Left lung (tissue), 10 donors: Measurements from ENCODE around the gene SPEM2. TPM values are rescaled to one million over a fixed set of nuclear protein-coding genes. Genes with fewer than 3 reads are reported as not detected.

Experiments used
- ATAC-seq: fragments of 200-7000 bp; cut with Tn5 transposase; one replicate; pipeline ENCODE4 v1.9.1; 2020; ENCODE audit warnings: moderate library complexity
- DNase-seq, 4 donors: peaks; one replicate each; pipeline ENCODE4 v3.0.0-alpha.2; 2013 to 2020
- H3K27ac ChIP-seq, 2 donors: fragments of 200-600 bp; sonication (generic) in 1 of 2; one replicate each; pipeline versions ENCODE4 v1.5.0 to v1.8.0; 2020 to 2021
- H3K27me3 ChIP-seq, 2 donors: fragments of 200-600 bp; sonication (generic) in 1 of 2; one replicate each; pipeline versions ENCODE4 v1.5.0 to v1.8.0; 2020 to 2021
- H3K36me3 ChIP-seq, 2 donors: fragments of 200-600 bp; sonication (generic) in 1 of 2; one replicate each; pipeline versions ENCODE4 v1.5.0 to v1.8.0; 2020 to 2021
- H3K4me1 ChIP-seq, 2 donors: fragments of 200-600 bp; one replicate each; pipeline ENCODE4 v1.8.0; 2021
- H3K4me3 ChIP-seq, 2 donors: fragments of 200-600 bp; sonication (generic) in 1 of 2; one replicate each; pipeline versions ENCODE4 v1.5.0 to v1.8.0; 2020 to 2021; ENCODE audit warnings: mild to moderate bottlenecking in 1 of 2
- H3K9me3 ChIP-seq, 2 donors: fragments of 200-600 bp; sonication (generic) in 1 of 2; one replicate each; pipeline versions ENCODE4 v1.5.0 to v1.8.0; 2020 to 2021
- intact Hi-C, 2 donors: fragments of 100-400 bp; cut with DNase I; formaldehyde crosslinking; loops; one replicate each; pipeline versions ENCODE4 v1.11.2 to v1.14.2; 2022
- polyA plus RNA-seq, 6 donors: library from polyadenylated mRNA; unstranded; fragments of 120-200 nt; gene quantifications; one replicate each; pipeline ENCODE4 v1.2.1, GENCODE V29; 2013; ENCODE audit not compliant: insufficient read length in 6 of 6
- total RNA-seq, 2 donors: library from RNA; stranded (reverse); fragmentation: NEBNext Ultra II Directional; extraction: Animal tissue kit (Norgen Biotek cat#: 25700); gene quantifications; one replicate each; pipeline ENCODE4 v1.2.1, GENCODE V29; 2021
- TF ChIP-seq, protein P1 (sequence below), 2 donors: fragments of 200-600 bp; sonication (generic) in 1 of 2; IDR thresholded peaks; one replicate each; pipeline versions ENCODE4 v1.5.0 to v1.8.0; 2021; ENCODE audit warnings: antibody characterized with exemption in 2 of 2
- donor health status: DM: no; HTN: yes; CAD: no.
- donor health status: DM: no; HTN: no; CAD: no.

SPEM2 gene
- total and polyA plus RNA-seq, 8 donors: not detected

DNA sequence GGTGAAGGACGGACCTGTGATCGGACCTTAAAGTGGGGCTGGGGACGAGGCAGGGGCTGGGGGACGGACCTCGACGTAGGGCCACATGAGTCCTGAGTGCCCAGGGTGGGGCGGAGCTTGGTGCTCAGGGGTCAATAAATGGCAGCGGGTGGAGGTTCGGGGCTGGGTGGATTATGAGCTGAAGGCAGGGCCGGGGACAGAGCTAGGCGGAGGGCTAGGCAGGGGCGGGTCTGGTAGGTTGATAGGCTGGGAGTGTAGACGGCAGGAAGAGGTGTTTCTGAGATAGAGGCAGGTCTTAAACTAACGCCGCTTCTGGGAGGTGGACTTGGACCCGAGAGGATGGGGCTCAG lies 20.2 kb downstream of the SPEM2 start:
- TF ChIP-seq, protein P1, sequence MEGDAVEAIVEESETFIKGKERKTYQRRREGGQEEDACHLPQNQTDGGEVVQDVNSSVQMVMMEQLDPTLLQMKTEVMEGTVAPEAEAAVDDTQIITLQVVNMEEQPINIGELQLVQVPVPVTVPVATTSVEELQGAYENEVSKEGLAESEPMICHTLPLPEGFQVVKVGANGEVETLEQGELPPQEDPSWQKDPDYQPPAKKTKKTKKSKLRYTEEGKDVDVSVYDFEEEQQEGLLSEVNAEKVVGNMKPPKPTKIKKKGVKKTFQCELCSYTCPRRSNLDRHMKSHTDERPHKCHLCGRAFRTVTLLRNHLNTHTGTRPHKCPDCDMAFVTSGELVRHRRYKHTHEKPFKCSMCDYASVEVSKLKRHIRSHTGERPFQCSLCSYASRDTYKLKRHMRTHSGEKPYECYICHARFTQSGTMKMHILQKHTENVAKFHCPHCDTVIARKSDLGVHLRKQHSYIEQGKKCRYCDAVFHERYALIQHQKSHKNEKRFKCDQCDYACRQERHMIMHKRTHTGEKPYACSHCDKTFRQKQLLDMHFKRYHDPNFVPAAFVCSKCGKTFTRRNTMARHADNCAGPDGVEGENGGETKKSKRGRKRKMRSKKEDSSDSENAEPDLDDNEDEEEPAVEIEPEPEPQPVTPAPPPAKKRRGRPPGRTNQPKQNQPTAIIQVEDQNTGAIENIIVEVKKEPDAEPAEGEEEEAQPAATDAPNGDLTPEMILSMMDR (IDR thresholded peaks at IDR 0.05): no peak
- H3K4me3 ChIP-seq: peak overlapping the region; percentile 33 to 50
- intact Hi-C loops: no loop called here
- no peaks in the 10 kb centered on the region for H3K9me3 ChIP-seq
- ATAC-seq (peak; percentile 63), DNase-seq (no peak)
- no peaks in the 10 kb centered on the region for H3K36me3 ChIP-seq
- peaks cover 9 to 71% of the 10 kb centered on the region in 2 donors for H3K27me3 ChIP-seq
- H3K27ac ChIP-seq: no peak overlapping the region
- peaks cover 5 to 20% of the 10 kb centered on the region in 2 donors for H3K4me1 ChIP-seq

DNA sequence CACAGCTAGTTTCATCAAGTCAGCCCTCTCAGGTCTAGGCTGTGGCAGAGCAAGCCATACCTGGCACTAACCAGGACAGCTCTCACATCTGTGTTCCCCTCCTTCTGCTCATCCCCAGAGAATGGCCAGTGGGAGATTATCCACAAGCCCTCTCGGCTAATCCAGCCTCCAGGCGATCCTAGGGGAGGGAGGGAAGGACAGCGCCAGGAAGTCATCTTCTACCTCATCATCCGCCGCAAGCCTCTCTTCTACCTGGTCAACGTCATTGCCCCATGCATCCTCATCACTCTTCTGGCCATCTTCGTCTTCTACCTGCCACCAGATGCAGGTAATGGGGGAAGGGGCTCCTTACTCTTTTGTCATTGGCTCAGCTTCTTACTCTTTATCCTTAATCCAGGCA lies 23.0 kb downstream of the SPEM2 start:
- Histone ChIP-seq H3K27ac (no peak overlapping the region), H3K36me3 (no peaks in the 10 kb centered on the region), H3K4me1 (peaks cover 3 to 18% of the 10 kb centered on the region in 2 donors), H3K9me3 (no peaks in the 10 kb centered on the region), H3K4me3 (no peak overlapping the region), H3K27me3 (peaks cover 8 to 48% of the 10 kb centered on the region in 2 donors)
- DNase-seq (no peak), ATAC-seq (no peak)
- intact Hi-C loops: no loop called here
- TF ChIP-seq, protein P1 (IDR thresholded peaks at IDR 0.05): no peak

DNA sequence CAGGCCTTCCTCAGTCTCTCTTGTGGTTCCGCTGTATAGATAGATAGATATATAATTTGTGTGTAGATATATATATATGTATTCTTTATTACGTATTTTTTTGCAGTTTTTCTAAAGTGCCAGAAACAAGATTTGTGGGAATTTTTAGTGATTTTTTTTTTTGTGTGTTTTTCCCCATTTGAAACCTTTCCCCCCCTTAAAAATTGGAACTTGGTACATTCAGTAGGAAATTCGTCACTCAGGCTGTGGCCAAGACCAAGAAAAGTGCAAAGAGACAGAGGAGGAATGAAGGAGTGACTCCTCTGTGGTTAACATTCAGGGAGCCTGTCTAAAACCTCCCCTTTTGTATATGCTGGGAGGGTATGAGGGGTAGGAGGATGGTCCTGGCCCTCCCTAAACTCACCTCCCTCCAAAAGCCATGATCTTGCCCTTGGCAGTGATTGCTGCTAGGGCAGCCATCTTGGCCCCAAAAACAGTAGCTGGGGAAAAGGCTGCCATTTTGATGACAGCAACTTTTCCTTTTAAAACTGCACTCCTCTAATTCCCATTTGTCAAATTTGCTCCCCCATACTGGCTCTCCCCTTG lies 34.6 kb downstream of the SPEM2 start:
- intact Hi-C loops: no loop called here
- H3K4me1 ChIP-seq: peaks cover 4 to 15% of the 10 kb centered on the region in 2 donors
- H3K36me3 ChIP-seq: peaks cover 4 to 27% of the 10 kb centered on the region in 2 donors
- no peaks in the 10 kb centered on the region for H3K27me3 ChIP-seq
- TF ChIP-seq, protein P1 (IDR thresholded peaks at IDR 0.05): no peak
- H3K9me3 ChIP-seq: no peaks in the 10 kb centered on the region
- ATAC-seq (no peak), DNase-seq (no peak)
- H3K27ac ChIP-seq: no peak overlapping the region
- no peak overlapping the region for H3K4me3 ChIP-seq

DNA sequence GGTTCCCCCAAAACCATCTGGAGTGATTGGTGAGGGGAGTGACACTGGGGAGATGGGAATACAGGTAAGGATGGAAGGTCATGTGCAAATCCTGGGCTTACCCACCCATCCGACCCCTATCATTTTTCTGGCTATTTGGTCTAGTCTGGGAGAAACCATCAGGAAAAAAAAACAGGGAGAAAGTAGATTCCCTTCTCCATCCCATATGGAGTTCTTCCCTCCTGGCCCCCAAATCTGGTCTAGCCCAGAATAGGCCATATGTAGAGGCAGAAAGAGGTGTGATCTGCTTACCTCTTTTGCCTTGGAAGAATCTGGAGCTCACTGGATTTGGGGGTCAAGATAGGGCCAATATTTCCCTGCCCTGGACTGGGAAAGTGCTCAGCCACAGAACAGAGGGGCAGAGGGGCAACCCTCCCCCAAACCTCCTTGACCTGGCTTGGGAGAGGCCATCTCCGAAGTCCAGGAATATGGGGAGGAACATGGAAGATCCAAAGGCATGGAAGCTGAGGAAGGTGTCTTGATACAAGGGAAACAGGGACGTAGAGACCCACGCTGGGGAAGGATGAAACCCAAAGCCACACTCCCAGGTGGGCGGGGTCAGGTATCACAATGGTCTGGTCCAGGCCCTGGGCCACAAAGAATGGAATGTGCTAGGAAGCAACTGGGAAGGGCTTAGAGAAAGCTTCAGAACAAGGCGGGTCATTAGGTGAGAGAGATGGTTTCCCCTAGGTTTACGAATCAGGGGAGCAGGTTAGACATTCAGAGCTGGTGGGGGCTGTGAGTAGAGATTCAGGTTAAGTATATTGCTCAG lies 35.6 kb downstream of the SPEM2 start:
- no peak for DNase-seq
- no peaks in the 10 kb centered on the region for H3K27me3 ChIP-seq
- intact Hi-C loops: no loop called here
- H3K27ac ChIP-seq: no peak overlapping the region
- peaks cover 4 to 36% of the 10 kb centered on the region in 2 donors for H3K36me3 ChIP-seq
- H3K4me3 ChIP-seq: no peak overlapping the region
- no peaks in the 10 kb centered on the region for H3K9me3 ChIP-seq
- no peak for ATAC-seq
- peaks cover 4 to 18% of the 10 kb centered on the region in 2 donors for H3K4me1 ChIP-seq
- TF ChIP-seq, protein P1 (IDR thresholded peaks at IDR 0.05): no peak
